HG03521 (cell line): ENCODE data around the gene PKD2.
A peak's percentile ranks its signal among the peaks of the same experiment; 100 is the strongest.

Source experiments
- ATAC-seq: cut with Tn5 transposase; IDR thresholded peaks from one replicate; pipeline ENCODE4 v1.9.1; 2021; ENCODE audit warnings: mild to moderate bottlenecking, moderate library complexity; ENCODE audit not compliant: unreplicated experiment

PKD2 gene

GRCh38 chr4:88007304-88008121 lies at the start of gene PKD2:
Gene PKD2, plus strand, starts transcription at chr4:88007635. Its CDS starts 99 bp downstream, at chr4:88007734.
- peak; percentile 86 for ATAC-seq

- ATAC-seq = no peak
Measured at GRCh38 chr4:87961993-87962392, 45.4 kb upstream of the PKD2 start.

GRCh38 chr4:87962398-87963146 lies 44.9 kb upstream of the PKD2 start:
- ATAC-seq = no peak

- ATAC-seq = no peak
Measured at GRCh38 chr4:87965501-87965975, 41.9 kb upstream of the PKD2 start.

DNA sequence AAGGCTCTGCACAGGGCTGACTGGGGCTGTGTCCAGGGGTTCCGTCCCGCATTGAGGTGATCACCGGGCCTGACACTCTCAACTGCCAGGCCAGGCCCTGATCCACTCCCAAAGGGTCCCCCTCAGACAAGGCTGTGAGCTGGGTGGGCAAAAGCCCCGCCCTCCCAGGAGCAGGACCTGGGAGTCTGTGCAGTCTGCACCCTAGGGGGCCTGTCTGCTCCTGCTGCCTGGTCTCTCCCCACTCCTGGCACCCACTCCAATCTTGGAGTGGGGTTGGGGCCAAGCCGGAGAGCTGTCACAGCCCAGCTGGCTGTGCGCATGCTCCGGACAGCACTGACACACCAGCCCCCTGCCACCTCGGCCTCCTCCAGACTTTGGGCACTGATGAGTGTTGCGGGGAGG lies 41.3 kb upstream of the PKD2 start:
- ATAC-seq = no peak

- no peak for ATAC-seq
Measured at GRCh38 chr4:87967193-87967592, 40.2 kb upstream of the PKD2 start.

- ATAC-seq = no peak
Measured at GRCh38 chr4:87970121-87970520, 37.3 kb upstream of the PKD2 start.

DNA sequence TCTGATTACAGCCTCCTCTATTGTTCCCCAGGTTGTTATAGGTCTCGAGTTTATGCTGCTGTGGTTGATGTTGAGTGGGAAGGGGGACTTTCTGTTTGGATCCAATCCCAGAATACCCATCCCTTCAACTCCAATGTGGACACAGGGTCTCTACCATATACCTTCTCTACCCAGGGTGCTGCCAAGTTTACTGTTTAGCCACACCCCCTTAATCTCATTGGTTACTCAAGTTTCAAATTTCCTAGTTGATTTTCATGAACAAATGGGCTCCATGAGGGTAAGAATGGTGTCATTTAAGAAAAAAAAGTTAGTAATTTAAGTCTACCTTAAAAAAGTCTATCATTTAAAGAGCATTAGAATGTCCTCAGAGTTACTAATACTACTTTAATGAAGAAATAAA lies 35.6 kb upstream of the PKD2 start:
- ATAC-seq = no peak

GRCh38 chr4:87973283-87974169 lies 33.9 kb upstream of the PKD2 start:
- peak; percentile 60 for ATAC-seq

- no peak for ATAC-seq
Measured at GRCh38 chr4:87974856-87975462, 32.5 kb upstream of the PKD2 start.

- no peak for ATAC-seq
Measured at GRCh38 chr4:87975466-87975865, 32.0 kb upstream of the PKD2 start, which contains the start of gene SPP1. Gene SPP1, plus strand, starts transcription at chr4:87975714. Its CDS starts 1,182 bp downstream, at chr4:87976896.

- ATAC-seq = no peak
Measured at GRCh38 chr4:87977521-87978278, 29.7 kb upstream of the PKD2 start.

GRCh38 chr4:87978681-87979080 lies 28.8 kb upstream of the PKD2 start:
- no peak for ATAC-seq

GRCh38 chr4:87979810-87980209 lies 27.6 kb upstream of the PKD2 start:
- ATAC-seq = no peak

DNA sequence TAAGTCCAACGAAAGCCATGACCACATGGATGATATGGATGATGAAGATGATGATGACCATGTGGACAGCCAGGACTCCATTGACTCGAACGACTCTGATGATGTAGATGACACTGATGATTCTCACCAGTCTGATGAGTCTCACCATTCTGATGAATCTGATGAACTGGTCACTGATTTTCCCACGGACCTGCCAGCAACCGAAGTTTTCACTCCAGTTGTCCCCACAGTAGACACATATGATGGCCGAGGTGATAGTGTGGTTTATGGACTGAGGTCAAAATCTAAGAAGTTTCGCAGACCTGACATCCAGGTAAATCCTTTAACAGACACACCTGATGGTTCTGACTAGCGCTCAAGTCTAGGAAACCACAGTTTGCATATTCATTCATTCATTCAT lies 25.9 kb upstream of the PKD2 start:
- no peak for ATAC-seq

DNA sequence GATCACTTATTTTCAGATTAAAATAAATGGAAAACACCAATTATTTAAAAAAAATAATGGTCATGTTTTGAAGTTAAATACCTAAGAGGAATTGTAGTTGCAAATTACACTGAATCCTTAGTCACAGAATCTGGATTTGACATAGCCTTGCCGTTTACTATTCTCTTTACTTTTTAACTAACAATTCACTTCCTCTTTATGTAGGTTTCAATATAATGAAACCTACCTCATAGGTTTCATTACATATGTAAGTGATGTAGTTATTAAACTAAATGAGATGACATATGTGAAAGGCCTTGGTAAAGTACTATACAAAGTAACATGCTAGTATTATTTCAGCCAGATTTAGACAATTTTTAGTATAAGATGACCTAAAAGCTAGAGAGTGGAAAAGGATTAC lies 25.4 kb upstream of the PKD2 start:
- ATAC-seq = no peak

DNA sequence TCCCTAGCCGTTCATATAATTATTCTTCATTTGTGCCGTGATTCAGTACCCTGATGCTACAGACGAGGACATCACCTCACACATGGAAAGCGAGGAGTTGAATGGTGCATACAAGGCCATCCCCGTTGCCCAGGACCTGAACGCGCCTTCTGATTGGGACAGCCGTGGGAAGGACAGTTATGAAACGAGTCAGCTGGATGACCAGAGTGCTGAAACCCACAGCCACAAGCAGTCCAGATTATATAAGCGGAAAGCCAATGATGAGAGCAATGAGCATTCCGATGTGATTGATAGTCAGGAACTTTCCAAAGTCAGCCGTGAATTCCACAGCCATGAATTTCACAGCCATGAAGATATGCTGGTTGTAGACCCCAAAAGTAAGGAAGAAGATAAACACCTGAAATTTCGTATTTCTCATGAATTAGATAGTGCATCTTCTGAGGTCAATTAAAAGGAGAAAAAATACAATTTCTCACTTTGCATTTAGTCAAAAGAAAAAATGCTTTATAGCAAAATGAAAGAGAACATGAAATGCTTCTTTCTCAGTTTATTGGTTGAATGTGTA lies 24.9 kb upstream of the PKD2 start:
- no peak for ATAC-seq

- no peak for ATAC-seq
Measured at GRCh38 chr4:87983996-87984395, 23.4 kb upstream of the PKD2 start.

GRCh38 chr4:87985097-87985886 lies 22.1 kb upstream of the PKD2 start:
- ATAC-seq = no peak
